GM12865 (cell line): ENCODE results near the gene ETS1.

Experiments
- DNase-seq: peaks from one replicate; pipeline ENCODE4 v3.0.0; 2010; ENCODE audit warnings: low read depth
- H3K4me3 ChIP-seq: 2 replicates; pipeline ENCODE4 v1.5.1; 2011; ENCODE audit warnings: mild to moderate bottlenecking, low read depth, low read length, control low read depth
- TF ChIP-seq, protein P1 (sequence below): IDR thresholded peaks from 2 replicates; pipeline ENCODE4 v1.5.1; 2011; ENCODE audit warnings: low read length, control low read depth, low read depth, inconsistent platforms; ENCODE audit not compliant: insufficient read depth; ENCODE audit errors: missing control alignments

The ETS1 gene

DNA sequence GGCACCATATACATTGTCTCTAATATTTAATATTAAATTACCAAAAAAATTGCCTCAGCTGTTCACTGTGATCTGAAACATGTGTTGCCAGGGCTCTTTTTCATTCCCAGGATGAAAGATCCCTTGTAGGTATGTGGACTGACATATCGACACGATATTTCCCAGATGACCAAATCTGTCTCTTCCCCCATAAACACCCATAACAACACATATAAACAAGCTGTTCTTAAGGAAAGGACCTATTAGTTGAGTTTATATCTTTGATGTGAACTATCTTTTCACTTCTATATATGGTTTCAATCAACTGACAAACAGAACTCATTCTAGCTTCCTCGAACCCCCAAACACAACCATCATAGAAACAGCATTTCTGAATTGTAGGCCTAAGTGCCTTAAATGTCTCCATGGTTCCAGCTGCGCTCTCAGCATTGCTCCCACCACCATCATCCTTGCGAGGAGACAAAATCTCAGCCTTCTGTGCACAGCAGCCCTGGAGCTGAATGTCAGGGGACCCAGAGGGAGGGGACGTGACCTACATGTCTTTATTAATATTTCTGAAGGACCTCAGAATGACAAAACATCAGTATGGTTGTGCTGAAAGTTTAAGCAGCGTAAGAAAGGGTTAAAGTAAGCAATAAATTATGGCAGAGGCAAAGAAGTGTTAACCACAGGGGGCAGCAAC, 67.0 kb downstream of the ETS1 start:
- TF ChIP-seq, protein P1, sequence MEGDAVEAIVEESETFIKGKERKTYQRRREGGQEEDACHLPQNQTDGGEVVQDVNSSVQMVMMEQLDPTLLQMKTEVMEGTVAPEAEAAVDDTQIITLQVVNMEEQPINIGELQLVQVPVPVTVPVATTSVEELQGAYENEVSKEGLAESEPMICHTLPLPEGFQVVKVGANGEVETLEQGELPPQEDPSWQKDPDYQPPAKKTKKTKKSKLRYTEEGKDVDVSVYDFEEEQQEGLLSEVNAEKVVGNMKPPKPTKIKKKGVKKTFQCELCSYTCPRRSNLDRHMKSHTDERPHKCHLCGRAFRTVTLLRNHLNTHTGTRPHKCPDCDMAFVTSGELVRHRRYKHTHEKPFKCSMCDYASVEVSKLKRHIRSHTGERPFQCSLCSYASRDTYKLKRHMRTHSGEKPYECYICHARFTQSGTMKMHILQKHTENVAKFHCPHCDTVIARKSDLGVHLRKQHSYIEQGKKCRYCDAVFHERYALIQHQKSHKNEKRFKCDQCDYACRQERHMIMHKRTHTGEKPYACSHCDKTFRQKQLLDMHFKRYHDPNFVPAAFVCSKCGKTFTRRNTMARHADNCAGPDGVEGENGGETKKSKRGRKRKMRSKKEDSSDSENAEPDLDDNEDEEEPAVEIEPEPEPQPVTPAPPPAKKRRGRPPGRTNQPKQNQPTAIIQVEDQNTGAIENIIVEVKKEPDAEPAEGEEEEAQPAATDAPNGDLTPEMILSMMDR: peak; percentile 8
- peak overlapping the region; percentile 93 for H3K4me3 ChIP-seq
- DNase-seq: no peak

DNA sequence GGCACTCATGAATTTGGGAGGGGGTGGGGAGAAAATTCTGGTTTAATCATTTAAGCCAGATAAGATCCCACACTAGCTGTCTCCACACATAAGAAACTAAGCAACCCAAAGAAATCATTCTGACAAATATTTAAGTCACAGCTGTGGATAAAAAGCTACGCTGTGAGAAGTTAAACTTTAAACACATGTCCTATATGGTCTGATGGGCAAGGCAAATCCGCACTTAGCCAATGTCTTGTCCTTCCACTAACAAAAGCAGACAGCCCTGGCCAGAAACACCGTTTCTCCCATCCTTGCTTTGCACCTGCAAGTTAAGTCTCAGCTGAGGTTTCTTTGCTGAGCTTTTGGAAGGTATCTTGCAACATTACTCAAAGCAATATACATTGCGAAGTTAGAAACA, 68.0 kb downstream of the ETS1 start:
- peak; percentile 62 for DNase-seq
- TF ChIP-seq, protein P1: no peak
- H3K4me3 ChIP-seq: peak overlapping the region; percentile 93

DNA sequence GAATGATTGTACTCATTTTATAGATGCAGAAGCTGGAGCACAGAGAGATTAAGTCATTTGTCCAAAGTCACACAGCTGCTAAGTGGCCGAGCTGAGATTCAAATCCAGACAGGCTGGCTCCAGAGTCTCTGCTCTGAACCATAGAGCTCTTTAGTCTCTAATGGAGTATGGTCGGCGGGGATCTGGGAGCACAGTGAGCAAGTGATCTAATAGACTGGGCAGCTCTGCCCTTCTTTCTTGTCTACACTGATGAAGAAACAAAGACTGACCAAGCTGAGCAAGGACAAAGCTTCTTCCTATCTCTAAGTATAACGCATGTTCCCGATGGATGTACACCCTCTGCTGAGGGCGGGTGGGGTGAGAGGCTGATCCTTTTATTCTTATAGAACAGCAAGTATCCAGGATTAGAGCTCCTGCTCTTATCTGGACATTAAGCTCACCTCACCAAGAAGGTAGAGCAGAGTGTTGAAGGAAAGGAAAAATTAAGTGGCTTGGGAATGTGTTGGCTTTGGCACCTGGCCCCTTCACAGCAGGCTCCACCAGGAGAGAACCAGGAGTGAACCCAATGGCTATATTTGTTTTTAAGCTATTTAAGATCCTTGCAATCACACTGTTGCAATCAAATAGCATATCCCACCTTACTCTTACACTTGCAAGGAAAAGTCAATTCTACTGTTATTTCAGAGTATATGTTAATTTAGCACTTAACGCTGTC, 68.7 kb downstream of the ETS1 start:
- peak overlapping the region; percentile 93 for H3K4me3 ChIP-seq
- DNase-seq: no peak
- TF ChIP-seq, protein P1: no peak

DNA sequence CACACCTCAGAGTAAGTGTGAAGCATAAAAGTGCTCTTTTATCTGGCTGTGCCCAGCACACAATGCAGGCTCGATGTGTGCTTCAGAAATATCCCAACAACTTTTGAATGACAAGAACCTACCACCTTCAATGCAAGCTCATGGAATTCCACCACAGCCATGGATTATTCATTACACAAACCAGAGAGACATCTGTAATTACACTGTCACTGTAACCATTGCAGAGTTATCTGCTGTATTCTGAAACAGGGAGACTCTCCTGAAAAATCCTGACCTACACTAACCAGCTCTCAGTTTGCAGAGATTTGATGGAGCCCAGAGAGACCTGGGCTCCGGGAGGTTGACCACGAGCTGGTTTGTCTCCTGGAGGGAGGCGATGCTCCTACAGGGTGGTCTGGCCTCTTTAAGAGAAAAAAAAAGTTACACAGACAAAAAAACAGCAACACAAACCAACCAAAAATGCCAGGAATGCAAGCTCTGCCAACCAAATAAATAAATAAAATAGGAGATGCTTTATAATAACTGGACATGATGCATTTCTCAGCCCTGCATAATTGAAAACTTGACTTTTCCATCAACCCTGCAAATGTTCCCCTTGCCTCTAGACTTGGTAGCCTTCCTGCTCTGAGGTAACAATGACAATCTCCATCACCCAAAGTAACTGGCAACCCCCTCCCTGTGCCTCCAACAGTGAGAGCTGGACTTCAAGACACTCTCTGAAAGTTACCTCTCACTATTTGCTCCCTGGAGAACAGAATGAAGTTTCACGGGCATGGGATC, 69.7 kb downstream of the ETS1 start:
- DNase-seq: no peak
- peak overlapping the region; percentile 93 for H3K4me3 ChIP-seq

DNA sequence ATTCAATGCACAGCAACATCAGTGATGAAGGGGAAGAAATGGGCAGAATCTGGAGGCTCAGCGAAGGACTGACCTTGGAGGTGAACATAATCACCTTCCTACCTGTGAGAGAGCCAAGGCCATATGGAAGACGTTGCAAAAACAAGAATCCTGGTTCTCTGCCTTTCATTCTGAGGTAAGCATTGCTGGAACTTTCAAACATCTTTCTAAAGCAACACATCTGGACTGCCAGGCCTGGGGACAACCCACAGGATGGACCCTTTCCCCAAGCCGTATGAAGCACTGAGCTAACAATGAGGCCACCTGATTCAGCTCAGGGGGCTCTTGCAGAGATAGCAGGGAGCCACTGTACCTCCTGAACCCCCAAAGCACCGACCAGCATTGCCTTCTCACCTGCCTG, 70.5 kb downstream of the ETS1 start:
- TF ChIP-seq, protein P1: no peak
- peak overlapping the region; percentile 93 for H3K4me3 ChIP-seq

More for the DNA sequence above, 69.7 kb downstream of the ETS1 start:
- TF ChIP-seq, protein P1: no peak

DNA sequence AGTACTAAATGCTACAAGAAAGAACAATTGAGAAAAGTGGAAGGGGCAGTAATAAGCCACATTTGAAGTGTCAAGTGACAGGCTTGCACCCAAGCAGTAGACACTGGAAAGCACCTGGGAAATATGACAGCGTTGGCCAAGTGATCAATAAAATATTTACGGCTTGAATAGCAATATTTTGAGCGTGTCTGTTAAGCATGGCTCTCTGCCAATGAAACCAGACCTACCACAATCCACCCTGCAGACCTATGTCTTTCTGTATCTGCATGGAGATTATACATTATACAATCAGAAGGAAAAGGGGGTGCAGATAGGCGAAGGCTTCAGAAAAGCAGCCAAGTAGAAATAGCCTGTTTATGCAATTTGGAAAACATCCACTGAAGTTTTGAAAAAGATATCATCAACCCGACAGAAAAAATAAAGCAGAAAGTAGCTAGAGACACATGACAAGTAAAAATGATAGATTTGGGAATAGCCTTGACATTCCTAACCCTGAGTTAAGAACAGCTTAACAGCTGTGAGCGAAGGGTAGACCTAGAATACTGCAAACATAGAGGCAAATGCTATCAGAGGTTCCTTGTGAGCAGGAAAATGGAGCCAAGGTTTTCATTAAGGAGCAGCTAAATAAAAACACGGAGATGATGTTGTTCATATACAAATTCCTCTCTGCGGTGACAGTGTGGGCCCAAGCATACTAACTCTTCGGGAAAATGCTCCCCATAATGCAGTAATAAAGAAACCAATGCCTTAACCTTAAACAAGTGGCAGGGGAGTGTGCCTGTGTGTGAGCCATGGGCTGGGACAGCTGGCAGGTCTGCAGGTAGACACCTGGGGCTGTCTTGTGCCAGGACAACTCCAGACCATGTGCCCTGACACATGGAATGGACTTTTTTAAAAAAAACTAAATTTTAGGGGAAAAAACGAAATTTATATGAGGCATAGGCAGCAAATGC, 71.3 kb downstream of the ETS1 start:
- TF ChIP-seq, protein P1: no peak
- H3K4me3 ChIP-seq: peak overlapping the region; percentile 93
- no peak for DNase-seq

More for the DNA sequence above, 70.5 kb downstream of the ETS1 start:
- no peak for DNase-seq
